Measurements from ENCODE around the gene CNNM2.

CNNM2 gene

GRCh38 chr10:103077491-103078308 lies 159.6 kb downstream of the CNNM2 start:
- no peak for DNase-seq

GRCh38 chr10:103078309-103078615 lies 160.2 kb downstream of the CNNM2 start:
- DNase-seq: no peak

- DNase-seq: no peak
These were observed 160.6 kb downstream of the CNNM2 start for GRCh38 chr10:103078676-103079075.

- DNase-seq: no peak
These were observed 161.0 kb downstream of the CNNM2 start for GRCh38 chr10:103079100-103079499.

- no peak for DNase-seq
These were observed 161.9 kb downstream of the CNNM2 start for GRCh38 chr10:103079946-103080345.

- no peak for DNase-seq
These were observed 162.9 kb downstream of the CNNM2 start for GRCh38 chr10:103080891-103081581.

GRCh38 chr10:103082683-103083082 lies 164.6 kb downstream of the CNNM2 start:
- DNase-seq: no peak

- DNase-seq: no peak
These were observed 165.3 kb downstream of the CNNM2 start for GRCh38 chr10:103083266-103083976.

GRCh38 chr10:103083977-103084320 lies 165.9 kb downstream of the CNNM2 start:
- DNase-seq: no peak

GRCh38 chr10:103086261-103086660 lies 168.2 kb downstream of the CNNM2 start:
- no peak for DNase-seq

- no peak for DNase-seq
These were observed 168.7 kb downstream of the CNNM2 start for GRCh38 chr10:103086799-103087198.

GRCh38 chr10:103089493-103089892 lies 171.4 kb downstream of the CNNM2 start:
- DNase-seq: no peak

- no peak for DNase-seq
These were observed 172.8 kb downstream of the CNNM2 start for GRCh38 chr10:103090911-103091310.

GRCh38 chr10:103095005-103095404 lies 176.9 kb downstream of the CNNM2 start:
- DNase-seq: no peak

GRCh38 chr10:103096130-103096529 lies 178.0 kb downstream of the CNNM2 start:
- no peak for DNase-seq

GRCh38 chr10:103098240-103098639 lies 180.1 kb downstream of the CNNM2 start:
- DNase-seq: no peak

- no peak for DNase-seq
These were observed 182.5 kb downstream of the CNNM2 start for GRCh38 chr10:103100620-103101019.

GRCh38 chr10:103102195-103102594 lies 184.1 kb downstream of the CNNM2 start:
- DNase-seq: no peak

GRCh38 chr10:103103989-103104388 lies 185.9 kb downstream of the CNNM2 start:
- no peak for DNase-seq

- DNase-seq: no peak
These were observed 186.6 kb downstream of the CNNM2 start for GRCh38 chr10:103104721-103105120.

- no peak for DNase-seq
These were observed 187.4 kb downstream of the CNNM2 start for GRCh38 chr10:103105462-103105861.

GRCh38 chr10:103106539-103106938 lies 188.4 kb downstream of the CNNM2 start:
- no peak for DNase-seq

GRCh38 chr10:103109821-103110220 lies 191.7 kb downstream of the CNNM2 start:
- DNase-seq: peak; percentile 56 to 88 (median 85)

GRCh38 chr10:103110407-103110806 lies 192.3 kb downstream of the CNNM2 start:
- peak in 1 of 3 donors; percentile 16 for DNase-seq

Data from suppressor macrophage treated with lipopolysaccharide for 1 hour (primary cell).